Measurements from ENCODE around the gene AVPR1B. TPM values are rescaled to one million over a fixed set of nuclear protein-coding genes. Genes with fewer than 3 reads are reported as not detected.

The AVPR1B gene
- polyA plus RNA-seq, 1 donor (not counting 4 experiments of a cell fraction or from before 2014, with no cell fraction given), result not detected

- no peaks in the 10 kb centered on the region for H3K4me1 ChIP-seq (ENCODE audit: control insufficient read depth, extremely low read depth, insufficient read depth, low read length)
- H3K27me3 ChIP-seq (ENCODE audit: control insufficient read depth, extremely low read depth, insufficient read depth, low read length), result no peaks in the 10 kb centered on the region
- no peak overlapping the region for H3K4me2 ChIP-seq (ENCODE audit: control insufficient read depth, extremely low read depth, insufficient read depth, low read depth, low read length)
- H2AFZ ChIP-seq (ENCODE audit: control insufficient read depth, low read length), result no peak overlapping the region
- no peaks in the 10 kb centered on the region for H3K9me3 ChIP-seq (ENCODE audit: control insufficient read depth, low read depth, low read length)
- TF ChIP-seq EZH2 (IDR thresholded peaks at IDR 0.05; ENCODE audit: low read length) (no peak), CTCF (optimal IDR thresholded peaks at IDR 0.05 in 1 of 3, IDR thresholded peaks at IDR 0.05 in 1 of 3, conservative IDR thresholded peaks at IDR 0.05 in 1 of 3; ENCODE audit: extremely low read depth in 1 of 3, insufficient read depth in 2 of 3, low read length in 3 of 3) (no peak)
- no peak overlapping the region for H3K9ac ChIP-seq (ENCODE audit: control insufficient read depth, extremely low read depth, insufficient read depth, low read length)
- no peaks in the 10 kb centered on the region for H3K9me1 ChIP-seq (ENCODE audit: control insufficient read depth, extremely low read depth, insufficient read depth, low read length)
- H3K27ac ChIP-seq (ENCODE audit: control insufficient read depth, insufficient read depth, low read length), result no peak overlapping the region
- FAIRE-seq, result no peak
- H3K4me3 ChIP-seq (ENCODE audit: control insufficient read depth in 2 of 3, extremely low read depth in 1 of 3, insufficient read depth in 2 of 3, low read depth in 1 of 3, low read length in 3 of 3), result no peak overlapping the region
- no peak for DNase-seq (ENCODE audit: low read depth, low spot score)
- no peaks in the 10 kb centered on the region for H3K79me2 ChIP-seq (ENCODE audit: control insufficient read depth, insufficient read depth, low read length)
- dilution Hi-C loops (cut with MboI; ENCODE audit: extremely low pct_ligation_motif_present, low sequenced_read_pairs), result no loop called here
- H3K36me3 ChIP-seq (ENCODE audit: control insufficient read depth in 2 of 2, extremely low read depth in 1 of 2, insufficient read depth in 2 of 2, low read length in 2 of 2), result no peaks in the 10 kb centered on the region
- no peaks in the 10 kb centered on the region for H4K20me1 ChIP-seq (ENCODE audit: control insufficient read depth, extremely low read depth, insufficient read depth, low read length)
Observed at GRCh38 chr1:206082831-206083695, 34.1 kb downstream of the AVPR1B start.

- no peak overlapping the region for H3K4me2 ChIP-seq (ENCODE audit: control insufficient read depth, extremely low read depth, insufficient read depth, low read depth, low read length)
- no peak overlapping the region for H2AFZ ChIP-seq (ENCODE audit: control insufficient read depth, low read length)
- H3K4me1 ChIP-seq (ENCODE audit: control insufficient read depth, extremely low read depth, insufficient read depth, low read length), result peaks cover 1% of the 10 kb centered on the region
- no peak overlapping the region for H3K27ac ChIP-seq (ENCODE audit: control insufficient read depth, insufficient read depth, low read length)
- no peaks in the 10 kb centered on the region for H4K20me1 ChIP-seq (ENCODE audit: control insufficient read depth, extremely low read depth, insufficient read depth, low read length)
- dilution Hi-C loops (cut with MboI; ENCODE audit: extremely low pct_ligation_motif_present, low sequenced_read_pairs), result no loop called here
- no peaks in the 10 kb centered on the region for H3K36me3 ChIP-seq (ENCODE audit: control insufficient read depth in 2 of 2, extremely low read depth in 1 of 2, insufficient read depth in 2 of 2, low read length in 2 of 2)
- H3K27me3 ChIP-seq (ENCODE audit: control insufficient read depth, extremely low read depth, insufficient read depth, low read length), result no peaks in the 10 kb centered on the region
- TF ChIP-seq CTCF (optimal IDR thresholded peaks at IDR 0.05 in 1 of 3, IDR thresholded peaks at IDR 0.05 in 1 of 3, conservative IDR thresholded peaks at IDR 0.05 in 1 of 3; ENCODE audit: extremely low read depth in 1 of 3, insufficient read depth in 2 of 3, low read length in 3 of 3) (no peak), EZH2 (IDR thresholded peaks at IDR 0.05; ENCODE audit: low read length) (no peak)
- FAIRE-seq (no peak), DNase-seq (ENCODE audit: low read depth, low spot score) (no peak)
- H3K9me3 ChIP-seq (ENCODE audit: control insufficient read depth, low read depth, low read length), result no peaks in the 10 kb centered on the region
- no peak overlapping the region for H3K4me3 ChIP-seq (ENCODE audit: control insufficient read depth in 2 of 3, extremely low read depth in 1 of 3, insufficient read depth in 2 of 3, low read depth in 1 of 3, low read length in 3 of 3)
- H3K9me1 ChIP-seq (ENCODE audit: control insufficient read depth, extremely low read depth, insufficient read depth, low read length), result no peaks in the 10 kb centered on the region
- no peaks in the 10 kb centered on the region for H3K79me2 ChIP-seq (ENCODE audit: control insufficient read depth, insufficient read depth, low read length)
- H3K9ac ChIP-seq (ENCODE audit: control insufficient read depth, extremely low read depth, insufficient read depth, low read length), result no peak overlapping the region
Observed at GRCh38 chr1:206081856-206082255, 35.3 kb downstream of the AVPR1B start.
